Activated CD8-positive, alpha-beta memory T cell treated with anti-CD3 and anti-CD28 coated beads, Interleukin-2, amount 50 U/mL, for 1 hour (primary cell): ENCODE results near the gene TCAF1.
A peak's percentile ranks its signal among the peaks of the same experiment; 100 is the strongest.
"Not testable (repeated sequence)": the region's sequence is repeated elsewhere in the genome, so short reads cannot be mapped to it uniquely, and the experiment has no call there.

Experiments used
- DNase-seq: peaks from one replicate; pipeline ENCODE4 v3.0.0-alpha.2; 2020; ENCODE audit errors: extremely low read depth

Gene TCAF1

DNA sequence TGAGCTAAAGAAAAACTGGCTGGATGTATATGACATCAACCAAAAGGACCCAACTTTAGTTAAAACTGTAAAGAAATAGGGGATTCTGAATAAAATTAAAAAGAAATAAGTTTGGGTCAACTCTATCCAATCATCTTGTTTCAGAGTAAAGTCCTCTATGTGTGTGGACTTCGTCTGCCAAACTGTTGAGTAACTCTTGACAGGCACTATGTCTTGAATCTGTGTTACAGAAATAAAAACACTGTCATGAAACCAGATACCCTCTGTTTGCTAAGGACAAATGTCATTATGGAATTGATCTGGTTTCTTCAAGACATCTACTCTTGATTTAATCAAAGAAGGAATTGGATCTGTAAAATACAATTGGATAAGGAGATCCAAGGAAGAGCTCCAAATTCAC is 46.5 kb downstream of the TCAF1 start:
- DNase-seq = not testable (repeated sequence)

DNA sequence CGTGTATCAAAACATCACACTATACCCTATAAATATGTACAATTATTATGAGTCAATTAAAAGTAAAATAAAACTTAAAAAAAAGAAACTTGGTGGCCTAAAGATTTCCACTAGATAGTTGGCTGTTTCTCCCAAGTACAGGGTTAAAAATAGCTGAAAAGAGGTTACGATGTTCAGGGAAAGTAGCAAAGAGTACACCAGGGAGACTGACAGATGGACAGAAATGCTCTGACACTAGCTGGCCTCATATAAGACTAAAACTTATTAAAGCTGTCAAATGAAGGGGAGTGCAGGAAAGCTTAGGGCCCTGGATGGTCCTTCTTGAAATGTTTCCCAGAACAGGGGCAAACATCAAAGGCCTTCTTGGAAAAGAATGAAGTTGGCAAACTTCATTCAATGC is 51.3 kb downstream of the TCAF1 start:
- DNase-seq = no peak

DNA sequence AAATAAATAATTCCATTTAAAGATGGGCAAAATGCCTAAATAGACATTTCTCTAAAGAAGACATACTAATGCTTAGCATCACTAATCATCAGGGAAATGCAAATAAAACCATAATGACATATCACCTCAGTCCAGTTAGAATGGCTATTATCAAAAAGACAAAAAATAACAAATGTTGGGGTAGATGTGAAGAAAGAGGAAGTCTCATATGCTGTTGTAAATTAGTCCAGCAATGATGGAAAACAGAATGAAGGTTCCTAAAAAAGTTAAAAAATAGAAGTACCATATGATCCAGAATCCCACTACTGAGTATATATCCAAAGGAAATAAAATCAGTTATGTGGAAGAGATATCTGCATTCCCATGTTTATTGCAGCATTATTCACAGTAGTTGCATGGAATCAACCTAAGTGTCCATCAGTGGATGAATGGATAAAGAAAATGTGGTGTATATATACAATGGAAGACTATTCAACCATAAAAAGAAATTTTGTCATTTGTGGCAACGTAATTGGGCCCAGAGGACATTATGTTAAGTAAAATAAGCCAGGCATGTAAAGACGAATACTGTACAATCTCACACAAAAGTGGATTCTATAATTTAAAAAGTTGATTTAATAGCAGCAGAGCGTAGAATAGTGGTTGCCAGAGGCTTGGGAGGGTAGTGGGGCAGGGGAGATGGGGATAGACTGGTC is 52.0 kb downstream of the TCAF1 start:
- no peak for DNase-seq

DNA sequence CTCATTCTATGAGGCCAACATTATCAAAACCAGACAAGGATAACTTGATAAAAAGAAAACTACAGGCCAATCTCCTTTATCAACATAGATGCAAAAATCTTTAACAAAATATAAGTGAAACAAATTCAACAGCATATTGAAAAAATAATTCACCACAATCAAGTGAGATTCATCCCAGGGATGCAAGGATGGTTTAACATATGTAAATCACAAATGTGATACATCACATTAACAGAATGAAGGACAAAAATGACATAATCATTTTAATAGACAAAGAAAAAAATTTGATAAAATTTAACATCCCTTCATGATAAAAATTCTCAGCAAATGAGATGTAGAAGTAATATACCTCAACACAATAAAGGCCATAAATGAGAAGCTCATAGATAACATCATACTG is 53.8 kb downstream of the TCAF1 start:
- DNase-seq = no peak

GRCh38 chr7:143846692-143847091 is 55.3 kb downstream of the TCAF1 start:
- no peak for DNase-seq

DNA sequence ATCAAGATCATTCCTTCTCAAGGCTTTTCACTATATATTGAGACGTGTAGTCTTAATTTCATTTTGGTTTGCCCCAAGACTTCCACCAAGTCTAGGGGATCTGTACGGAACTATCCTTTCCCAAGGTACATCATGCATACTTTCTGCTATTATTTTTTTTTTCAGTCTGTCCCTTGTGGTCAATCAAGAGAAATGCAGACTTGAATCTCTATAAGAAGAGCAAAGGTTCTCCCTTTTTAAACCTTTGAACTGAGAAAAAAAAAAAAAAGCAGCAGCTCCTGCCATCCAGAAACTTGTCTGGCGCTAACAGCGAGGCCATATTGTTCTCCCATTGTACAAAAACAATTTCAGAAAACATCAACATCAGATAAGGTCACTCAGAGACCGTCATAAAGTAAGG is 60.3 kb downstream of the TCAF1 start:
- DNase-seq = not testable (repeated sequence)

DNA sequence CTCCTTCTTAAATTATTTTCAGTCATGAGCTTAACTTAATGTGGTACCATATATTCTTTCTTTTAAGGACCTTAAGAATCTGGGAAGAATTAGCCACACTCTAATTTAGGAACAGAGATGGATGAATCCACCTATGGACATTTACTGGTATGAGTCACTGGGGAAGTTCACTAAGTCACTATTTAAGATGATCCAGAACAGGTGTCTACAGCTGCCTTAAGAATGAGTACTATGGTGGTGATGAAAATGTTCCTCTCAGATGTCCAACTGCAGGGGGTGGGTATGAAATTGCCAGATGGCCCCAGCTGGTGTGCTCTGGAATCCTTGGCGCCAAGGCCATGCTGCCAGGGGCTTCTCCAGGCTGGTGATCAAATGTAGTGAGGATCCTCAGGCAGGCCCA is 61.9 kb downstream of the TCAF1 start:
- not testable (repeated sequence) for DNase-seq

GRCh38 chr7:143837223-143837622 is 64.8 kb downstream of the TCAF1 start:
- peak; percentile 63 for DNase-seq

DNA sequence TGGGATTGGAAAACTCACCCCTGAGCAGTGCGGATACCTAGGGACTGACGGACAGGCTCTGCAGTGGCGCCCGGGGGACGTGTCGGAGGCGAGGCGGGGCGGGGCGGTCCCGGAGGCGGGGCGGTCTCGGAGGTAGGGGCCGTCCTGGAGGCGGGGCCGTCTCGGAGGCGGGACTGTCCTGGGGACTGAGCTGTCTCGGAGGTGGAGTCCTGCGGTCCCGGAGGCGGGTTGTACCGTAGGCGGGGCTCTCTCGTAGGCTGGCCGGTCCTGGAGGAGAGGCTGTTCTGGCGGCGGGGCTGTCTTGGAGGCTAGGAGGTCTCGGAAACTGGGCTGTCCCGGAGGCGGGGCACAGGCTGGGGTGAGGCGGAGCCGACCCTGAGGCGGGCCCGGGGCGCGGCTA is 65.4 kb downstream of the TCAF1 start:
- DNase-seq = peak; percentile 68

- not testable (repeated sequence) for DNase-seq
Measured at GRCh38 chr7:143836088-143836487, 65.9 kb downstream of the TCAF1 start.

DNA sequence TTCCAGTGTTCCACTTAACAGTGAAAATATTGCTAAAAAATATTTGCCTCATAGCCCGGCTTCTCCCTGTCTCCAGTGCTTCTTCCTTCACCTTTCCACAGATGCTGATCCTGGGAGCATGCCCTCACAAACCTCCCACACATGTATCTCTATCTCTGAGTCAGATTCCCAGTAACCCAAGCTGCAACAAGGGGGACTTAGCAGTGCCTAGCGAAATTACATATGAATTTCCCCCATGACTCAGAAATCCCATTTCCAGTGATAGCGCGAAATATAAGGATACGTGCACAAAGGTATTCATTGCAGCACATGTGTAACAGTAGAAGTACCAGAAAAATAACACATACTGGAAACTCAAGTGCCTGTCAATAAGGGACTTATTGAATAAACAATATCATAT is 75.4 kb downstream of the TCAF1 start:
- not testable (repeated sequence) for DNase-seq

DNA sequence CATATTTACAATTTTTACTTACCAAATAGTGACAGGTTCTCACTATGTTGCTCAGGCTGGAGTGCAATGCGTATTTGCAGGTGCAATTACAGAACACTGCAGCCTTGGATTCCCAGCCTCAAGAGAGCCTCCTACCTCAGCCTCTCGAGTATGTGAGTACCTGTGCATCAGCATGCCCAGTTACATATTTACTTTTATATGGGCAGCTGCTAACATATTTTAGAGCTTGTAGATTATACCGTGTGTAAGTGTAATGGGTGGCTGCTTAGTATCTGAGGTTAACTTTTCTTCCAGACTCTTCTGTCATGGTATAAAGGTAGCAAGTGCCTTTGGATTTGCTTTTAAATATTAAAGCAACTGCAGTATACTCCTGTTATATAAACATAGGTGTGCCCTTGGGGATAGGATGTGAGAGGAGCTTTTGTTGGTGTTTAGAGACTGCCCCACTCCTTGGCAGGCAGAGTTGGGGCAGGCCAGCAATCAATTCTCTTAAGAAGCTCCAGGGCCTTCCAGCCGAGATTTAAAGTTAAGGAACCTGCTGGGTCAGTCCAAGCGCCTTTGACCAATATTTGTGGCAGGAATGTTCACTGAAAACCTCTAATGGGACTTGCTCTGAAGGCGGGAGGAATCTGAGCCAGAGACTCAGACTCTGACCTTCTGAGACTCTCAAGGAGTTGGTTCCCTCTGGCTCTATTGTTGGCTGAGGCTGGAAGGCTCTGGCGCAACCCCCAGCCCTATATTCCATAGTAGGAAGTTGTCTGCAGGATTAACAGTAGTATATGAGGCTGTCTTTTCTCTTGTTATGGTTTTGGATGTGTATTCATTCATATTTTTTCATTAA is 77.5 kb downstream of the TCAF1 start:
- not testable (repeated sequence) for DNase-seq

- DNase-seq = not testable (repeated sequence)
Measured at GRCh38 chr7:143823634-143824294, 78.2 kb downstream of the TCAF1 start.

- not testable (repeated sequence) for DNase-seq
Measured at GRCh38 chr7:143821392-143822277, 80.3 kb downstream of the TCAF1 start.

GRCh38 chr7:143817873-143818272 is 84.1 kb downstream of the TCAF1 start:
- not testable (repeated sequence) for DNase-seq

DNA sequence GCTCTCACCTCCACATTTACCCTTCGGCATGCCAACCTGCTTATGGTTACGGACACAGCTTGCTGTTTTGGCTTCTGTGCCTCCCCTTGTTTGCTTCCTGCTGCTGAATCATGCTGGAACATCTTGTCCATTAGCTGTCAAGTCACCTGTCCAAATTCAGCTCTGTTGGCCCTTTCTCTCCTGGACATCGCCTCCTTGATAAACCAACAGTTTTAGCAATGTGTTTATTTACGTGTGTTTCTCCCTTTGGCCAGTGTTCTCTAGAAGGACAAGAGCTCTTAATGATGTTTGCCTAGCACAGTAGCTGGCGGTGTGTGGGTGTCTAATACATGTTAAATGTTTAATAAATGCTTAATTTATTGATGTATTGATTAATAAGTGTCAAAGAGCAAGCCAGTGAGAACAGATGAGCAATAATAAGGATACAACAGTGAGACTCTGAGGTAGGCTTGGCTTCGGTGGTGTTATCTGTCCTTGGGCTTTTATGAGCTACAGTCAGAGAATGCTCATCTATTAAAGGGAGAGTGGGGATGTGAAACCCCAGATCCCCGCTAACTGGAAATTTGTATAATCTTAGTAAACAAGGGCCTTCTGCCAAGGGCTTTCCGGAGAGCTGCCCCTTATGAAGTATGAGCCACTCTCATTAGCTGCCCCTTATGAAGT is 85.4 kb downstream of the TCAF1 start:
- DNase-seq = not testable (repeated sequence)

DNA sequence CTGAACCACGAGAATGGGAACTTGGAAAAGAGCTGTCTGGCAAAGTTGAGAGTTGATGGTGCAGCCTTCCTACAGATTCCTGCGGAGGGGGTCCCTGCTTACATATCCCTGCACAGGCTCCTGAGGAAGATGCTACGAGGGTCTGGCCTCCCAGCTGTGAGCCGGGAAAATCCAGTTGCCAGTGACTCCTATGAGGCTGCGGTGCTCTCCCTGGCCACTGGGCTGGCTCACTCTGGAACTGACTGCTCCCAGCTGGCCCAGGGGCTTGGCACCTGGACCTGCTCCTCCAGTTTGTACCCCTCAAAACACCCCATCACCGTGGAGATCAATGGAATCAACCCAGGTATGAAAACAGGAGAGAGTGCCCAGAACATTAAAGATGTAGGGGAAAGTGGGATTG is 91.3 kb downstream of the TCAF1 start:
- DNase-seq = not testable (repeated sequence)

- DNase-seq = not testable (repeated sequence)
Measured at GRCh38 chr7:143806664-143807071, 95.3 kb downstream of the TCAF1 start.
